ENCODE results near the gene KIFBP. TPM values are rescaled to one million over a fixed set of nuclear protein-coding genes. Genes with fewer than 3 reads are reported as not detected.

The KIFBP gene
- total and polyA plus RNA-seq, 4 donors = 10.9 to 27.9 (median 16.4) TPM

DNA sequence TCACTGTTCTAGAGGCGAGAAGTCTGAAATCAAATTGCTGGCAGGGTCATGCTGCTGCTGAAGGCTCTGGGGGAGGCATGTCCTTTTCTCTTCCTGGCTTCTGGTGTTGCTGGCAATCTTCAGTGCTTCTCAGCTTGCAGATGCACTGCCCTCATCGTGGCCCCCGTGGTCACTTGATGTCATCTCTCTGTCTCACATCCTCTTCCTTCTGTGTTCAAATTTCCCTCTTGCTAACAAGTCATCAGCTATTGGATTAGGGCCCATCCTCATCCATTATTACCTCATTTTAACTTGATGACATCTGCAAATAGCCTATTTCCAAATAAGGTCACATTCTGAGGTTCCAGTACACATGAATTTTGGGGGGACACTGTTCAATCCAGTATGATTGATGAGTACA is 62.7 kb downstream of the KIFBP start:
- H3K9ac ChIP-seq (ENCODE audit: insufficient read depth in 1 of 2, low read length in 2 of 2) = no peak overlapping the region
- no peaks in the 10 kb centered on the region for H3K27me3 ChIP-seq (ENCODE audit: control insufficient read depth in 3 of 3, insufficient read depth in 3 of 3, low read length in 2 of 3)
- H3K9me3 ChIP-seq (ENCODE audit: control insufficient read depth in 4 of 4, insufficient read depth in 3 of 4, low read length in 3 of 4) = no peaks in the 10 kb centered on the region
- TF ChIP-seq CTCF (IDR thresholded peaks at IDR 0.05; ENCODE audit: control extremely low read depth, extremely low read depth) = no peak
- H3K27ac ChIP-seq (ENCODE audit: low read depth in 1 of 2, low read length in 1 of 2) = peak overlapping the region in 1 of 2 donors; percentile 26
- peak in 1 of 3 donors; percentile 21 for DNase-seq
- no peak for ATAC-seq (ENCODE audit: insufficient read depth, low FRiP score)
- H3K4me3 ChIP-seq = no peak overlapping the region
- no peaks in the 10 kb centered on the region for H3K36me3 ChIP-seq (ENCODE audit: control insufficient read depth in 4 of 4, insufficient read depth in 4 of 4, low read length in 4 of 4)
- 52 to 53% methylated on average over 3 of the region's 3 CpGs for WGBS, 2 donors
- peaks cover 0 to 4% (median 0%) of the 10 kb centered on the region in 5 donors for H3K4me1 ChIP-seq (ENCODE audit: control insufficient read depth in 5 of 5, insufficient read depth in 5 of 5, low read length in 5 of 5)

- H3K4me1 ChIP-seq (ENCODE audit: control insufficient read depth in 5 of 5, insufficient read depth in 5 of 5, low read length in 5 of 5) = peaks cover 0 to 4% (median 0%) of the 10 kb centered on the region in 5 donors
- H3K4me3 ChIP-seq = no peak overlapping the region
- H3K27ac ChIP-seq (ENCODE audit: low read depth in 1 of 2, low read length in 1 of 2) = peak overlapping the region in 1 of 2 donors; percentile 44
- no peak for TF ChIP-seq CTCF (IDR thresholded peaks at IDR 0.05; ENCODE audit: control extremely low read depth, extremely low read depth)
- no peaks in the 10 kb centered on the region for H3K27me3 ChIP-seq (ENCODE audit: control insufficient read depth in 3 of 3, insufficient read depth in 3 of 3, low read length in 2 of 3)
- no peak for ATAC-seq (ENCODE audit: insufficient read depth, low FRiP score)
- WGBS, 2 donors = 78 to 81% methylated on average over 10 of the region's 10 CpGs
- H3K9me3 ChIP-seq (ENCODE audit: control insufficient read depth in 4 of 4, insufficient read depth in 3 of 4, low read length in 3 of 4) = no peaks in the 10 kb centered on the region
- H3K9ac ChIP-seq (ENCODE audit: insufficient read depth in 1 of 2, low read length in 2 of 2) = no peak overlapping the region
- no peak for DNase-seq
- H3K36me3 ChIP-seq (ENCODE audit: control insufficient read depth in 4 of 4, insufficient read depth in 4 of 4, low read length in 4 of 4) = no peaks in the 10 kb centered on the region
Observed at GRCh38 chr10:69051710-69052487, 63.3 kb downstream of the KIFBP start.

- ATAC-seq (ENCODE audit: insufficient read depth, low FRiP score) (no peak), DNase-seq (no peak)
- no peak for TF ChIP-seq CTCF (IDR thresholded peaks at IDR 0.05; ENCODE audit: control extremely low read depth, extremely low read depth)
- Histone ChIP-seq H3K36me3 (ENCODE audit: control insufficient read depth in 4 of 4, insufficient read depth in 4 of 4, low read length in 4 of 4) (no peaks in the 10 kb centered on the region), H3K4me1 (ENCODE audit: control insufficient read depth in 5 of 5, insufficient read depth in 5 of 5, low read length in 5 of 5) (peaks cover 0 to 4% (median 0%) of the 10 kb centered on the region in 5 donors), H3K9me3 (ENCODE audit: control insufficient read depth in 4 of 4, insufficient read depth in 3 of 4, low read length in 3 of 4) (no peaks in the 10 kb centered on the region), H3K27ac (ENCODE audit: low read depth in 1 of 2, low read length in 1 of 2) (no peak overlapping the region), H3K9ac (ENCODE audit: insufficient read depth in 1 of 2, low read length in 2 of 2) (no peak overlapping the region), H3K27me3 (ENCODE audit: control insufficient read depth in 3 of 3, insufficient read depth in 3 of 3, low read length in 2 of 3) (no peaks in the 10 kb centered on the region), H3K4me3 (no peak overlapping the region)
- WGBS, 2 donors = 81 to 86% methylated on average over 6 of the region's 6 CpGs
Observed at GRCh38 chr10:69052736-69053135, 64.1 kb downstream of the KIFBP start.
